RWPE2 (cell line): ENCODE measurements around the gene IFNAR2.

Source experiments
- ATAC-seq: fragments of 200-7000 bp; cut with Tn5 transposase; 3 replicates; pipeline ENCODE4 v1.9.1; 2021; ENCODE audit warnings: low read depth
- DNase-seq: peaks from one replicate; pipeline ENCODE4 v3.0.0-alpha.2; 2020; ENCODE audit warnings: low spot score
- H3K27ac ChIP-seq: fragments of 450-650 bp; 2 replicates; pipeline ENCODE4 v1.5.1; 2017; ENCODE audit warnings: mild to moderate bottlenecking; ENCODE audit not compliant: poor library complexity, severe bottlenecking
- H3K27me3 ChIP-seq: fragments of 250-450 bp; sonication (Bioruptor Pico); 2 replicates; pipeline ENCODE4 v1.5.1; 2021; ENCODE audit warnings: mild to moderate bottlenecking, moderate library complexity; ENCODE audit not compliant: insufficient read depth, poor library complexity, severe bottlenecking
- H3K36me3 ChIP-seq: fragments of 250-450 bp; sonication (Bioruptor Pico); 2 replicates; pipeline ENCODE4 v1.5.1; 2020; ENCODE audit warnings: low read depth, mild to moderate bottlenecking, moderate library complexity
- H3K4me1 ChIP-seq: fragments of 250-450 bp; sonication (Bioruptor Pico); 2 replicates; pipeline ENCODE4 v1.5.1; 2021; ENCODE audit warnings: mild to moderate bottlenecking, moderate library complexity; ENCODE audit not compliant: insufficient read depth, poor library complexity, severe bottlenecking
- H3K4me3 ChIP-seq: fragments of 250-450 bp; sonication (Bioruptor Pico); 2 replicates; pipeline ENCODE4 v1.5.1; 2021; ENCODE audit warnings: mild to moderate bottlenecking, moderate library complexity; ENCODE audit not compliant: severe bottlenecking
- H3K9me3 ChIP-seq: fragments of 250-450 bp; sonication (Bioruptor Pico); 2 replicates; pipeline ENCODE4 v1.5.1; 2021; ENCODE audit warnings: mild to moderate bottlenecking, moderate library complexity; ENCODE audit not compliant: severe bottlenecking
- CTCF ChIP-seq: fragments of 450-650 bp; IDR thresholded peaks from one replicate; pipeline ENCODE4 v1.5.1; 2017; ENCODE audit warnings: mild to moderate bottlenecking, moderate library complexity; ENCODE audit not compliant: poor library complexity, severe bottlenecking

IFNAR2 gene

GRCh38 chr21:33254766-33255165 lies 25.0 kb downstream of the IFNAR2 start:
- no peak for DNase-seq
- ATAC-seq: no peak
- Histone ChIP-seq H3K36me3 (peaks cover 18% of the 10 kb centered on the region), H3K4me1 (no peaks in the 10 kb centered on the region), H3K27ac (no peak overlapping the region), H3K4me3 (no peak overlapping the region), H3K27me3 (no peaks in the 10 kb centered on the region), H3K9me3 (no peaks in the 10 kb centered on the region)
- no peak for TF ChIP-seq CTCF

GRCh38 chr21:33255404-33255803 lies 25.7 kb downstream of the IFNAR2 start:
- H3K27ac ChIP-seq: no peak overlapping the region
- DNase-seq: no peak
- no peak for TF ChIP-seq CTCF
- no peak for ATAC-seq
- no peaks in the 10 kb centered on the region for H3K4me1 ChIP-seq
- peaks cover 18% of the 10 kb centered on the region for H3K36me3 ChIP-seq
- H3K9me3 ChIP-seq: no peaks in the 10 kb centered on the region
- no peak overlapping the region for H3K4me3 ChIP-seq
- H3K27me3 ChIP-seq: no peaks in the 10 kb centered on the region

- no peak overlapping the region for H3K27ac ChIP-seq
- DNase-seq: no peak
- ATAC-seq: no peak
- no peaks in the 10 kb centered on the region for H3K4me1 ChIP-seq
- H3K4me3 ChIP-seq: no peak overlapping the region
- peaks cover 18% of the 10 kb centered on the region for H3K36me3 ChIP-seq
- no peaks in the 10 kb centered on the region for H3K27me3 ChIP-seq
- no peak for TF ChIP-seq CTCF
- no peaks in the 10 kb centered on the region for H3K9me3 ChIP-seq
Measured at GRCh38 chr21:33256019-33256418, 26.3 kb downstream of the IFNAR2 start.

- Histone ChIP-seq H3K27ac (no peak overlapping the region), H3K27me3 (no peaks in the 10 kb centered on the region), H3K9me3 (no peaks in the 10 kb centered on the region), H3K4me3 (no peak overlapping the region), H3K4me1 (peaks cover 6% of the 10 kb centered on the region), H3K36me3 (peaks cover 13% of the 10 kb centered on the region)
- TF ChIP-seq CTCF: no peak
- DNase-seq (no peak), ATAC-seq (no peak)
Measured at GRCh38 chr21:33257094-33257803, 27.5 kb downstream of the IFNAR2 start.

GRCh38 chr21:33258475-33258874 lies 28.7 kb downstream of the IFNAR2 start:
- Histone ChIP-seq H3K27me3 (no peaks in the 10 kb centered on the region), H3K9me3 (no peaks in the 10 kb centered on the region), H3K4me1 (peaks cover 6% of the 10 kb centered on the region), H3K27ac (no peak overlapping the region), H3K36me3 (0 out of 2 replicates have a peak, but pooled peaks cover 6% of the 10 kb centered on the region), H3K4me3 (no peak overlapping the region)
- ATAC-seq (no peak), DNase-seq (no peak)
- TF ChIP-seq CTCF: no peak
